HG03103 (cell line): Measurements from ENCODE around the gene TGFB1.
"Not testable (repeated sequence)": the region's sequence is repeated elsewhere in the genome, so short reads cannot be mapped to it uniquely, and the experiment has no call there.

ENCODE experiments used
- ATAC-seq: cut with Tn5 transposase; IDR thresholded peaks from one replicate; pipeline ENCODE4 v1.9.1; 2021; ENCODE audit warnings: low read depth; ENCODE audit not compliant: unreplicated experiment

The TGFB1 gene

GRCh38 chr19:41353466-41354342, at the start of gene TGFB1:
Gene TGFB1, minus strand, starts transcription at chr19:41353922. Its CDS starts 878 bp downstream, at chr19:41353044.
- peak; percentile 31 for ATAC-seq

GRCh38 chr19:41402010-41402409, 48.3 kb upstream of the TGFB1 start:
- no peak for ATAC-seq

GRCh38 chr19:41401483-41401882, 47.8 kb upstream of the TGFB1 start:
- no peak for ATAC-seq

- ATAC-seq: no peak
These were observed 45.8 kb upstream of the TGFB1 start for GRCh38 chr19:41399525-41399924.

GRCh38 chr19:41399091-41399490, 45.4 kb upstream of the TGFB1 start:
- no peak for ATAC-seq

GRCh38 chr19:41398598-41398997, 44.9 kb upstream of the TGFB1 start:
- no peak for ATAC-seq

- no peak for ATAC-seq
These were observed 44.3 kb upstream of the TGFB1 start for GRCh38 chr19:41398050-41398418.

- ATAC-seq: peak; percentile 84
These were observed 43.6 kb upstream of the TGFB1 start, which contains the start of the genes BCKDHA and EXOSC5 for GRCh38 chr19:41397086-41398049. Gene BCKDHA, plus strand, starts transcription at chr19:41397818. Its CDS starts 10 bp downstream, at chr19:41397828. Gene EXOSC5, minus strand, starts transcription at chr19:41397359. Its CDS starts 31 bp downstream, at chr19:41397328.

GRCh38 chr19:41395355-41395754, 41.6 kb upstream of the TGFB1 start:
- no peak for ATAC-seq

- ATAC-seq: no peak
These were observed 39.1 kb upstream of the TGFB1 start for GRCh38 chr19:41392775-41393174.

- ATAC-seq: no peak
These were observed 37.9 kb upstream of the TGFB1 start for GRCh38 chr19:41391618-41392017.

GRCh38 chr19:41386442-41386841, 32.7 kb upstream of the TGFB1 start:
- ATAC-seq: no peak

- no peak for ATAC-seq
These were observed 30.6 kb upstream of the TGFB1 start for GRCh38 chr19:41384351-41384750.

GRCh38 chr19:41381536-41381935, 27.8 kb upstream of the TGFB1 start:
- ATAC-seq: not testable (repeated sequence)

- no peak for ATAC-seq
These were observed 24.4 kb upstream of the TGFB1 start for GRCh38 chr19:41377977-41378709.

GRCh38 chr19:41376998-41377365, 23.3 kb upstream of the TGFB1 start:
- ATAC-seq: no peak

GRCh38 chr19:41376241-41376997, 22.7 kb upstream of the TGFB1 start, which contains the start of gene TMEM91:
Gene TMEM91, plus strand, starts transcription at chr19:41376533. Its CDS starts 1,777 bp downstream, at chr19:41378310.
- ATAC-seq: no peak

- no peak for ATAC-seq
These were observed 20.3 kb upstream of the TGFB1 start for GRCh38 chr19:41373993-41374392.

- ATAC-seq: no peak
These were observed 18.8 kb upstream of the TGFB1 start for GRCh38 chr19:41372501-41372900.

- ATAC-seq: no peak
These were observed 17.8 kb upstream of the TGFB1 start for GRCh38 chr19:41371541-41371940.
